Measurements from ENCODE around the gene RGS12. TPM values are rescaled to one million over a fixed set of nuclear protein-coding genes. Genes with fewer than 3 reads are reported as not detected.

RGS12 gene
- total RNA-seq, 2 experiments from 2014 or later = 5.2 to 6.4 TPM

GRCh38 chr4:3253808-3254207 is 39.0 kb upstream of the RGS12 start:
- ChIA-PET POLR2A (interaction anchor here (0.6 kb wide), 1 partner anchor 245 kb away, joined by 3 read pairs; no protein-coding TSS in a partner anchor), CTCF (ENCODE audit: unreplicated experiment) (no interaction called here)
- no TSS peak for BruUV-seq (replicated peaks)
- Histone ChIP-seq H3K9me2 (ENCODE audit: insufficient read depth, low read length) (no peaks in the 10 kb centered on the region), H3K36me3 (ENCODE audit: insufficient read depth, low read length) (no peaks in the 10 kb centered on the region), H3K9me3 (ENCODE audit: low read length) (no peaks in the 10 kb centered on the region), H3K79me2 (ENCODE audit: insufficient read depth, low read depth, low read length) (no peaks in the 10 kb centered on the region), H2AFZ (ENCODE audit: low read length) (no peak overlapping the region), H3K4me1 (ENCODE audit: insufficient read depth, low read length, poor library complexity, severe bottlenecking) (no peaks in the 10 kb centered on the region), H3K27ac (ENCODE audit: low read depth, low read length, poor library complexity, severe bottlenecking) (no peak overlapping the region), H4K20me1 (ENCODE audit: insufficient read depth, low read length) (no peaks in the 10 kb centered on the region), H3K4me2 (ENCODE audit: low read length) (no peak overlapping the region), H3K4me3 (ENCODE audit: low read depth, low read length, poor library complexity, severe bottlenecking) (no peak overlapping the region)
- intact Hi-C loops (cut with micrococcal nuclease; ENCODE audit: unreplicated experiment) = no loop called here
- no peak for DNase-seq (ENCODE audit: low spot score)
- TF ChIP-seq CTCF (conservative IDR thresholded peaks at IDR 0.05; ENCODE audit: low read length) (no peak), EZH2phosphoT487 (IDR thresholded peaks at IDR 0.05; ENCODE audit: borderline replicate concordance, low read depth, low read length) (no peak)

GRCh38 chr4:3254302-3255131 is 38.3 kb upstream of the RGS12 start:
- TF ChIP-seq EZH2phosphoT487 (IDR thresholded peaks at IDR 0.05; ENCODE audit: borderline replicate concordance, low read depth, low read length) (no peak), CTCF (conservative IDR thresholded peaks at IDR 0.05; ENCODE audit: low read length) (no peak)
- Histone ChIP-seq H3K4me1 (ENCODE audit: insufficient read depth, low read length, poor library complexity, severe bottlenecking) (no peaks in the 10 kb centered on the region), H3K9me3 (ENCODE audit: low read length) (no peaks in the 10 kb centered on the region), H4K20me1 (ENCODE audit: insufficient read depth, low read length) (no peaks in the 10 kb centered on the region), H3K4me2 (ENCODE audit: low read length) (no peak overlapping the region), H2AFZ (ENCODE audit: low read length) (no peak overlapping the region), H3K79me2 (ENCODE audit: insufficient read depth, low read depth, low read length) (no peaks in the 10 kb centered on the region), H3K9me2 (ENCODE audit: insufficient read depth, low read length) (no peaks in the 10 kb centered on the region), H3K36me3 (ENCODE audit: insufficient read depth, low read length) (no peaks in the 10 kb centered on the region), H3K4me3 (ENCODE audit: low read depth, low read length, poor library complexity, severe bottlenecking) (no peak overlapping the region), H3K27ac (ENCODE audit: low read depth, low read length, poor library complexity, severe bottlenecking) (no peak overlapping the region)
- no TSS peak for BruUV-seq (replicated peaks)
- DNase-seq (ENCODE audit: low spot score) = no peak
- ChIA-PET POLR2A (interaction anchor here (0.6 kb wide), 1 partner anchor 245 kb away, joined by 3 read pairs; no protein-coding TSS in a partner anchor), CTCF (ENCODE audit: unreplicated experiment) (no interaction called here)
- intact Hi-C loops (cut with micrococcal nuclease; ENCODE audit: unreplicated experiment) = no loop called here

- CTCF ChIA-PET (ENCODE audit: unreplicated experiment) = no interaction called here
- BruUV-seq (replicated peaks) = no TSS peak
- no peak overlapping the region for H3K4me2 ChIP-seq (ENCODE audit: low read length)
Observed at GRCh38 chr4:3255611-3256186, 37.1 kb upstream of the RGS12 start.

More at GRCh38 chr4:3255611-3256186, 37.1 kb upstream of the RGS12 start:
- no peak for DNase-seq (ENCODE audit: low spot score)
- Histone ChIP-seq H3K4me3 (ENCODE audit: low read depth, low read length, poor library complexity, severe bottlenecking) (no peak overlapping the region), H3K79me2 (ENCODE audit: insufficient read depth, low read depth, low read length) (no peaks in the 10 kb centered on the region), H3K9me3 (ENCODE audit: low read length) (no peaks in the 10 kb centered on the region), H3K4me1 (ENCODE audit: insufficient read depth, low read length, poor library complexity, severe bottlenecking) (no peaks in the 10 kb centered on the region), H2AFZ (ENCODE audit: low read length) (no peak overlapping the region), H4K20me1 (ENCODE audit: insufficient read depth, low read length) (no peaks in the 10 kb centered on the region), H3K27ac (ENCODE audit: low read depth, low read length, poor library complexity, severe bottlenecking) (no peak overlapping the region), H3K9me2 (ENCODE audit: insufficient read depth, low read length) (no peaks in the 10 kb centered on the region), H3K36me3 (ENCODE audit: insufficient read depth, low read length) (no peaks in the 10 kb centered on the region)
- POLR2A ChIA-PET = no interaction called here
- TF ChIP-seq CTCF (conservative IDR thresholded peaks at IDR 0.05; ENCODE audit: low read length) (no peak), EZH2phosphoT487 (IDR thresholded peaks at IDR 0.05; ENCODE audit: borderline replicate concordance, low read depth, low read length) (no peak)
- intact Hi-C loops (cut with micrococcal nuclease; ENCODE audit: unreplicated experiment) = no loop called here
